ENCODE results near the gene APLP1. TPM values are rescaled to one million over a fixed set of nuclear protein-coding genes. Genes with fewer than 3 reads are reported as not detected.
"Not testable (repeated sequence)": the region's sequence is repeated elsewhere in the genome, so short reads cannot be mapped to it uniquely, and the experiment has no call there.

APLP1 gene
- total RNA-seq, 1 donor from 2014 or later: 10.4 TPM

- no peak for DNase-seq (ENCODE audit: low read depth)
These were observed 35.3 kb downstream of the APLP1 start for GRCh38 chr19:35903550-35904179.

- no peak for DNase-seq (ENCODE audit: low read depth)
These were observed 36.1 kb downstream of the APLP1 start for GRCh38 chr19:35904311-35905068.

GRCh38 chr19:35905178-35905727 is 36.9 kb downstream of the APLP1 start:
- no peak for DNase-seq (ENCODE audit: low read depth)

- DNase-seq (ENCODE audit: low read depth): no peak
These were observed 39.0 kb downstream of the APLP1 start for GRCh38 chr19:35907377-35907745.

GRCh38 chr19:35908010-35908441 is 39.7 kb downstream of the APLP1 start, which contains the start of gene TYROBP:
Gene TYROBP, minus strand, starts transcription at chr19:35908295. Its CDS starts 67 bp downstream, at chr19:35908228.
- DNase-seq (ENCODE audit: low read depth): no peak

- DNase-seq (ENCODE audit: low read depth): no peak
These were observed 40.8 kb downstream of the APLP1 start for GRCh38 chr19:35908973-35909683.

GRCh38 chr19:35909684-35910035 is 41.3 kb downstream of the APLP1 start:
- DNase-seq (ENCODE audit: low read depth): no peak

- not testable (repeated sequence) for DNase-seq (ENCODE audit: low read depth)
These were observed 42.0 kb downstream of the APLP1 start for GRCh38 chr19:35910355-35910754.

- DNase-seq (ENCODE audit: low read depth): no peak
These were observed 42.8 kb downstream of the APLP1 start for GRCh38 chr19:35911173-35911572.

GRCh38 chr19:35911790-35912189 is 43.4 kb downstream of the APLP1 start:
- no peak for DNase-seq (ENCODE audit: low read depth)

- DNase-seq (ENCODE audit: low read depth): no peak
These were observed 45.2 kb downstream of the APLP1 start for GRCh38 chr19:35913589-35913988.

GRCh38 chr19:35915443-35915842 is 47.1 kb downstream of the APLP1 start:
- DNase-seq (ENCODE audit: low read depth): no peak

GRCh38 chr19:35919306-35919705 is 50.9 kb downstream of the APLP1 start:
- no peak for DNase-seq (ENCODE audit: low read depth)

- no peak for DNase-seq (ENCODE audit: low read depth)
These were observed 52.6 kb downstream of the APLP1 start for GRCh38 chr19:35921012-35921411.

GRCh38 chr19:35925501-35925900 is 57.1 kb downstream of the APLP1 start:
- no peak for DNase-seq (ENCODE audit: low read depth)

GRCh38 chr19:35928507-35928906 is 60.1 kb downstream of the APLP1 start:
- DNase-seq (ENCODE audit: low read depth): no peak

Other genes with a start within 250 kb of the APLP1 start
- 68.9 and 72.6 TPM in 2 replicates for gene RBM42, start 239.5 kb upstream of the APLP1 start, total RNA-seq
- gene ETV2, start 226.8 kb upstream of the APLP1 start, total RNA-seq: not detected in 2 replicates
- 513 and 547 TPM in 2 replicates for gene COX6B1, start 220.3 kb upstream of the APLP1 start, total RNA-seq
- not detected in 2 replicates for gene UPK1A, start 202.1 kb upstream of the APLP1 start, total RNA-seq
- 0.11 TPM in 1 of 2 replicates, not detected in the other for gene ZBTB32, start 164.0 kb upstream of the APLP1 start, total RNA-seq
- 11.1 and 11.2 TPM in 2 replicates for gene KMT2B, start 150.6 kb upstream of the APLP1 start, total RNA-seq
- 1.8 and 4.8 TPM in 2 replicates for gene IGFLR1, start 126.1 kb upstream of the APLP1 start, total RNA-seq
- gene U2AF1L4, start 123.2 kb upstream of the APLP1 start, total RNA-seq: 9.7 and 12.0 TPM in 2 replicates
- gene PSENEN, start 122.9 kb upstream of the APLP1 start, total RNA-seq: 32.5 and 32.8 TPM in 2 replicates
- 10.6 and 18.1 TPM in 2 replicates for gene LIN37, start 120.0 kb upstream of the APLP1 start, total RNA-seq
- 0.21 and 0.37 TPM in 2 replicates for gene HSPB6, start 111.5 kb upstream of the APLP1 start, total RNA-seq
- 3.2 and 3.6 TPM in 2 replicates for gene PROSER3, start 110.4 kb upstream of the APLP1 start, total RNA-seq
- 1.5 and 3.8 TPM in 2 replicates for gene ARHGAP33, start 93.0 kb upstream of the APLP1 start, total RNA-seq
- not detected in 2 replicates for gene PRODH2, start 55.7 kb upstream of the APLP1 start, total RNA-seq
- not detected in 2 replicates for gene NPHS1, start 16.1 kb upstream of the APLP1 start, total RNA-seq
- not detected in 2 replicates for gene KIRREL2, start 11.7 kb upstream of the APLP1 start, total RNA-seq
- gene NFKBID, start 32.0 kb downstream of the APLP1 start, total RNA-seq: 1.2 and 2.2 TPM in 2 replicates
- not detected in 2 replicates for gene HCST, start 34.0 kb downstream of the APLP1 start, total RNA-seq
- not detected in 2 replicates for gene TYROBP, start 39.7 kb downstream of the APLP1 start, total RNA-seq
- gene LRFN3, start 67.8 kb downstream of the APLP1 start, total RNA-seq: 5.3 and 8.3 TPM in 2 replicates
- gene SDHAF1, start 126.6 kb downstream of the APLP1 start, total RNA-seq: 30.2 and 48.0 TPM in 2 replicates
- gene SYNE4, start 140.2 kb downstream of the APLP1 start, total RNA-seq: not detected in 2 replicates
- gene ALKBH6, start 145.6 kb downstream of the APLP1 start, total RNA-seq: 18.2 and 33.9 TPM in 2 replicates
- gene CLIP3, start 164.3 kb downstream of the APLP1 start, total RNA-seq: 4.9 and 7.6 TPM in 2 replicates
- gene THAP8, start 185.7 kb downstream of the APLP1 start, total RNA-seq: 14.4 and 16.0 TPM in 2 replicates
- 1.6 and 5.3 TPM in 2 replicates for gene WDR62, start 186.3 kb downstream of the APLP1 start, total RNA-seq
- gene OVOL3, start 242.6 kb downstream of the APLP1 start, total RNA-seq: not detected in 2 replicates
- 71.6 and 72.6 TPM in 2 replicates for gene POLR2I, start 246.3 kb downstream of the APLP1 start, total RNA-seq
- 168 and 196 TPM in 2 replicates for gene TBCB, start 246.9 kb downstream of the APLP1 start, total RNA-seq